IPS-18a (cell line): ENCODE results near the gene MAST4.
"Not testable (repeated sequence)": the region's sequence is repeated elsewhere in the genome, so short reads cannot be mapped to it uniquely, and the experiment has no call there.

Experiments used
- H3K27ac ChIP-seq: one replicate; pipeline ENCODE4 v1.5.1; 2013; ENCODE audit warnings: low read length
- H3K27me3 ChIP-seq: one replicate; pipeline ENCODE4 v1.6.1; 2013; ENCODE audit warnings: mild to moderate bottlenecking, low read length; ENCODE audit not compliant: control insufficient read depth, insufficient read depth
- H3K36me3 ChIP-seq: one replicate; pipeline ENCODE4 v1.6.1; 2013; ENCODE audit warnings: low read depth, low read length; ENCODE audit not compliant: control insufficient read depth
- H3K4me1 ChIP-seq: one replicate; pipeline ENCODE4 v1.6.1; 2013; ENCODE audit warnings: low read depth, low read length; ENCODE audit not compliant: control insufficient read depth
- H3K4me3 ChIP-seq: one replicate; pipeline ENCODE4 v1.5.1; 2013; ENCODE audit warnings: low read length
- H3K9ac ChIP-seq: one replicate; pipeline ENCODE4 v1.6.1; 2013; ENCODE audit warnings: mild to moderate bottlenecking, low read length, moderate library complexity
- H3K9me3 ChIP-seq: one replicate; pipeline ENCODE4 v1.6.1; 2013; ENCODE audit warnings: low read depth, low read length; ENCODE audit not compliant: control insufficient read depth

Gene MAST4

GRCh38 chr5:66738136-66738535, 141.9 kb downstream of the MAST4 start:
- no peak overlapping the region for H3K9ac ChIP-seq
- no peak overlapping the region for H3K4me3 ChIP-seq

GRCh38 chr5:66739021-66739420, 142.8 kb downstream of the MAST4 start:
- Histone ChIP-seq H3K9ac (no peak overlapping the region), H3K27me3 (no peaks in the 10 kb centered on the region), H3K36me3 (no peaks in the 10 kb centered on the region), H3K4me3 (no peak overlapping the region), H3K27ac (no peak overlapping the region), H3K9me3 (no peaks in the 10 kb centered on the region), H3K4me1 (no peaks in the 10 kb centered on the region)

More at GRCh38 chr5:66738136-66738535, 141.9 kb downstream of the MAST4 start:
- no peak overlapping the region for H3K27ac ChIP-seq
- H3K4me1 ChIP-seq, result no peaks in the 10 kb centered on the region
- H3K9me3 ChIP-seq, result no peaks in the 10 kb centered on the region
- H3K36me3 ChIP-seq, result no peaks in the 10 kb centered on the region
- H3K27me3 ChIP-seq, result no peaks in the 10 kb centered on the region

GRCh38 chr5:66739951-66740350, 143.8 kb downstream of the MAST4 start:
- Histone ChIP-seq H3K4me1 (no peaks in the 10 kb centered on the region), H3K27me3 (no peaks in the 10 kb centered on the region), H3K9ac (no peak overlapping the region), H3K4me3 (no peak overlapping the region), H3K9me3 (no peaks in the 10 kb centered on the region), H3K27ac (no peak overlapping the region), H3K36me3 (no peaks in the 10 kb centered on the region)

DNA sequence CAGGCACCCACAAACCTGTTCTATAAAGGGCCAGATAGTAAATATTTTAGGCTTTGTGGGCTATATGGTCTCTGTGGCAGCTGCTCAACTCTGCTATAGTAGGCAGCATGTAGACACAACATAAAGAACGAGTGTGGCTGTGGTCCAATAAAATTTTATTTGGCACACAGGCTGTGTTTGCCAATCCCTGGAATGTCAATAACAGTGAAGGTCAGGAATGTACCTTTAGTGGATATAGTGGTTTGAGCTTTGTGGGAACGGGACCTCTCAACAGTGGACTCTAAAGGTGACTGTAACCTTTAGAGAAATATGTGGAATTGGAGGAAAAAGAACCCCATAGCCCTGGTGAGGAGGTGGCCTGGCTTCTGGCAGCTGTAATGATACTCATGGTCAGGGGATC, 145.2 kb downstream of the MAST4 start:
- Histone ChIP-seq H3K27ac (no peak overlapping the region), H3K4me1 (no peaks in the 10 kb centered on the region), H3K27me3 (no peaks in the 10 kb centered on the region), H3K4me3 (no peak overlapping the region), H3K36me3 (no peaks in the 10 kb centered on the region), H3K9me3 (no peaks in the 10 kb centered on the region), H3K9ac (no peak overlapping the region)

DNA sequence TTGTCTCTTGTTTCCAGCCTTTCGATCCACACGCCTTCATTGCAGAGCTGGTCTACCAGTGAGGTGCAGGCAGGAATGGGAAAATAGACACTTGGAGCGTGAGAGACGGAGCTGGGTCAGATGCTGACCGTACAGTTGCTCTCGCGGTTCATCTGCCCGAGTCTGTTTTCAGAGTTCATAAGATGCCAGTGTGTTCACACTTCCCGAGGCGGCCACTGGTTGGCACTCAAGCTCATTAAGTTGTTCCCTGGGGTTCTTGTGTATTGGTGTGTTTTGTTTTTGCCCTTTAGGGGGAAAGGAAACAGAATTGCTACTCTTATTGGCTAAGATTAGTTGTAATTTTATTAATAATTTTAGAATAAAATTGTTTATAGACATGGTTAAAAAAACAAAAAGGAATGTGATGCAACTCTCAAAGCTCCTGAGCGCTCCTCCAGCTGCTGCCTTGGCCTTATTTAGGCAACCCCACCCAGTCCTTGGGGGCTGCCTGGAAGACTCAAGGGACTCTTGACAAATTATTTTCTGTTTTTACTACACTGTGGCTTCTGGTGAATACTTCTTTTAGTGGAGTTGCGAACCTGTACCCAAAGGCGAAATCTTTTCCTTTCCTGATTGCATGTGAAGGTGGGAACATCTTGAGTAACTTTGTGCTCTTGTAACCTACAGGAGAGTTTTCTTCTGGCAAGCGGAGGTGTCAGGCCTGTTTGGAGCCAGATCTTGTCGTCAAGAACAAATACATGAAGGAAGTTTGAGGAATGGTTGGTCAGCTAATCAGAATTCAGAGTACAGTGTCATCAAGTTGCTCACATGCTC, 146.1 kb downstream of the MAST4 start:
- H3K36me3 ChIP-seq, result no peaks in the 10 kb centered on the region
- no peaks in the 10 kb centered on the region for H3K4me1 ChIP-seq
- no peak overlapping the region for H3K9ac ChIP-seq
- H3K4me3 ChIP-seq, result no peak overlapping the region
- no peak overlapping the region for H3K27ac ChIP-seq
- H3K9me3 ChIP-seq, result no peaks in the 10 kb centered on the region
- no peaks in the 10 kb centered on the region for H3K27me3 ChIP-seq

- no peaks in the 10 kb centered on the region for H3K4me1 ChIP-seq
- no peak overlapping the region for H3K9ac ChIP-seq
- H3K27ac ChIP-seq, result no peak overlapping the region
- H3K36me3 ChIP-seq, result no peaks in the 10 kb centered on the region
- no peak overlapping the region for H3K4me3 ChIP-seq
- no peaks in the 10 kb centered on the region for H3K27me3 ChIP-seq
- no peaks in the 10 kb centered on the region for H3K9me3 ChIP-seq
These were observed 146.7 kb downstream of the MAST4 start for GRCh38 chr5:66742896-66743247.

DNA sequence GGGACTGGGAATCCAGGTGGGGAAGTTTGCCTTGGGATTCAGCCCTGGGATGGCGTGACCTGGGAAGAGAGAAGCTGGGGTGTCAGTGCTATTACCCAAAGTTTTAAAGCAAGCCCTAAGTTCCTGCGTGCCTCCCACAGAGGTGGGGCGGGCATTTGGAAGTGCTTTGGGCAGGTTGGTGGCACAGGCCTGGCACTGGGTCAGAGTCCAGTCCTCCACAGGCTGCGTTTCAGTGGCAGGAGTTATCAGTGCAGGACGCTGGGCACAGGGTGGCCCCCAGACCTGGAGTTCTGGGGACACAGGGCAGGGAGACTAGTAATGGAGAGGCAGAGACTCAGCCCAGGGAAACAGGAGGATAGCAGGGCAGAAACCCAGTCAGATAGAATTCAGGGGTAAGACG, 147.2 kb downstream of the MAST4 start:
- no peaks in the 10 kb centered on the region for H3K27me3 ChIP-seq
- H3K4me3 ChIP-seq, result no peak overlapping the region

GRCh38 chr5:66744040-66744439, 147.8 kb downstream of the MAST4 start:
- no peaks in the 10 kb centered on the region for H3K9me3 ChIP-seq
- no peaks in the 10 kb centered on the region for H3K36me3 ChIP-seq
- no peaks in the 10 kb centered on the region for H3K4me1 ChIP-seq
- H3K9ac ChIP-seq, result no peak overlapping the region
- H3K27me3 ChIP-seq, result no peaks in the 10 kb centered on the region
- H3K27ac ChIP-seq, result no peak overlapping the region
- H3K4me3 ChIP-seq, result no peak overlapping the region

More for the DNA sequence above, 147.2 kb downstream of the MAST4 start:
- H3K36me3 ChIP-seq, result no peaks in the 10 kb centered on the region
- H3K27ac ChIP-seq, result no peak overlapping the region
- no peaks in the 10 kb centered on the region for H3K9me3 ChIP-seq
- H3K9ac ChIP-seq, result no peak overlapping the region
- H3K4me1 ChIP-seq, result no peaks in the 10 kb centered on the region

- H3K27me3 ChIP-seq, result no peaks in the 10 kb centered on the region
- no peaks in the 10 kb centered on the region for H3K36me3 ChIP-seq
- H3K27ac ChIP-seq, result no peak overlapping the region
- H3K9me3 ChIP-seq, result peaks cover 8% of the 10 kb centered on the region
- H3K4me1 ChIP-seq, result no peaks in the 10 kb centered on the region
- no peak overlapping the region for H3K4me3 ChIP-seq
- no peak overlapping the region for H3K9ac ChIP-seq
These were observed 149.1 kb downstream of the MAST4 start for GRCh38 chr5:66745297-66745696.

DNA sequence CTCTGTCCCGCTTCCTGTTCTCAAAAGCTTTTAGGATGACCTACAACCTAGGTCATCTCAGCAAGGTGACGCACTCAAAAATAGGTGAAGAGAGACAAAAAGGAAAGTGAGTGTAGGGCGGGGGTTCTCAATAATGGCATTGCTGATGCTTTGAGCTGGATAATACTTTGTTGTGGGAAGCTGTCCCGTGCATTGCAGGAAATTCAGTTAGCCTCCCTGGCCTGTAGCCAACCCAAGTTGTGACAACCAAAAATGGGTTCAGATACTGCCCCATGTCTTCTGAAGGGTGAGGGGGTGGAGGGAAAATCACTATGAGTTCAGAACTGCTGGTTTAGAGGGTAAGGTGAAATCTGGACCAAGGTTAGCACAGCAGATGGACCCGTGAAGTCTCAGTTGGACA, 151.4 kb downstream of the MAST4 start:
- Histone ChIP-seq H3K4me1 (no peaks in the 10 kb centered on the region), H3K27me3 (no peaks in the 10 kb centered on the region), H3K4me3 (no peak overlapping the region), H3K27ac (no peak overlapping the region), H3K9ac (no peak overlapping the region), H3K36me3 (no peaks in the 10 kb centered on the region), H3K9me3 (peaks cover 8% of the 10 kb centered on the region)

DNA sequence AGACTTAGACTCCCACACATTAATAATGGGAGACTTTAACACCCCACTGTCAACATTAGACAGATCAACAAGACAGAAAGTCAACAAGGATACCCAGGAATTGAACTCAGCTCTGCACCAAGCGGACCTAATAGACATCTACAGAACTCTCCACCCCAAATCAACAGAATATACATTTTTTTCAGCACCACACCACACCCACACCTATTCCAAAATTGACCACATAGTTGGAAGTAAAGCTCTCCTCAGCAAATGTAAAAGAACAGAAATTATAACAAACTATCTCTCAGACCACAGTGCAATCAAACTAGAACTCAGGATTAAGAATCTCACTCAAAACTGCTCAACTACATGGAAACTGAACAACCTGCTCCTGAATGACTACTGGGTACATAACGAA, 156.5 kb downstream of the MAST4 start:
- H3K36me3 ChIP-seq, H3K4me3 ChIP-seq, H3K27ac ChIP-seq, H3K27me3 ChIP-seq, H3K9ac ChIP-seq, H3K9me3 ChIP-seq, H3K4me1 ChIP-seq: not testable (repeated sequence)

DNA sequence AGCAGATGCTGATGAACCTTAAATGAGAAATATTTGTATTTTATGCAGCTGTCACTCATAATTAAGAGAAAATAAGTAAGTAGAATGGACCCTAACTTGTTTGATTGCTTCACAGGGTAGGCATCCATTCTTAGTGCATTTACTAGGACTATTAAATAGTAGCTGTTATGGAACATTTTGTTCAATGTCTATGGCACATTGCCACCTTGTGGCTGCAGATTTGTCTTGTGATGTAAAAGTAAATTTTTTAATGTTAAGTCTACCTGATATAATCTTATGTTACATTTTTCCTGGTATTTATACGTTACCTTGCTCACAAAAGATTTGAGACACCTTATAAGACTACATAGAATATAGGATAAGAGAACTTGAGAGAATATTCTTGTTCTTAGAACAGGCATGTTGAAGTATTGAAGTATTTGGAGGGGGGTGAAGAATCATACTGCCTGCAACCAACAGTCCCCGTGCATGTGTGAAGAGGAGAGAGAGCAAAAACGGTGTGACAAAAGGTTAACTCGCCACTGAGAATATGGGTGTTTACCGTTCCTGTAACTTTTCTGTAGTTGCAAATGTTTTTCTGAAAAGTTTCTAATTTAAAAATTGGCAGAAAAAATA, 161.1 kb downstream of the MAST4 start:
- H3K27me3 ChIP-seq, result no peaks in the 10 kb centered on the region
- H3K36me3 ChIP-seq, result no peaks in the 10 kb centered on the region

More for the DNA sequence above, 161.1 kb downstream of the MAST4 start:
- Histone ChIP-seq H3K27ac (no peak overlapping the region), H3K4me3 (no peak overlapping the region), H3K4me1 (no peaks in the 10 kb centered on the region), H3K9ac (no peak overlapping the region), H3K9me3 (no peaks in the 10 kb centered on the region)
